ENCODE results near the gene NOS1AP.

The NOS1AP gene

DNA sequence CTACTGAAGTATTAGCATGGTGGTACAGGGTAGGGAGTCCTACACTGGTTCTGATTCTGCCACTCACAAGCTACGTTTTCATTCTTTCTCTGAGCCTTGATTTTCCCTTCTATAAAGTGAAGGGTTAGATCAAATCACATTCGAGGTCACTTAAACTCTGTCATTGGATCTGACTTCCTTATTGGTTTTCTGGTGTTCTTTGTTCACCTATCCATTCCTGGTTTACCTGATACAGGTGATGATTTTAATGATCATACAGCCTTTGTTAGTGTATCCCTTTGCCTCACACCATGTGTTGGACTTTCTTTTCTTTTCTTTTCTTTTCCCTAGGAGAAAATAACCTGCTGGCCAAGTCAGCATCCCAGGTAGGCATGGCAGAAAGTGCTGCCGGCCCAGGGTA is 74.8 kb downstream of the NOS1AP start:
- no peak for DNase-seq (ENCODE audit: low read depth)
- TF ChIP-seq POLR2A (IDR thresholded peaks at IDR 0.05; ENCODE audit: extremely low read depth, insufficient read length) (no peak), MYC (IDR thresholded peaks at IDR 0.05; ENCODE audit: low read depth, low read length) (no peak)
- TF ChIP-seq, protein P1, sequence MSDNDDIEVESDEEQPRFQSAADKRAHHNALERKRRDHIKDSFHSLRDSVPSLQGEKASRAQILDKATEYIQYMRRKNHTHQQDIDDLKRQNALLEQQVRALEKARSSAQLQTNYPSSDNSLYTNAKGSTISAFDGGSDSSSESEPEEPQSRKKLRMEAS (IDR thresholded peaks at IDR 0.05; ENCODE audit: low read depth, low read length), result no peak
- TF ChIP-seq, protein P2, sequence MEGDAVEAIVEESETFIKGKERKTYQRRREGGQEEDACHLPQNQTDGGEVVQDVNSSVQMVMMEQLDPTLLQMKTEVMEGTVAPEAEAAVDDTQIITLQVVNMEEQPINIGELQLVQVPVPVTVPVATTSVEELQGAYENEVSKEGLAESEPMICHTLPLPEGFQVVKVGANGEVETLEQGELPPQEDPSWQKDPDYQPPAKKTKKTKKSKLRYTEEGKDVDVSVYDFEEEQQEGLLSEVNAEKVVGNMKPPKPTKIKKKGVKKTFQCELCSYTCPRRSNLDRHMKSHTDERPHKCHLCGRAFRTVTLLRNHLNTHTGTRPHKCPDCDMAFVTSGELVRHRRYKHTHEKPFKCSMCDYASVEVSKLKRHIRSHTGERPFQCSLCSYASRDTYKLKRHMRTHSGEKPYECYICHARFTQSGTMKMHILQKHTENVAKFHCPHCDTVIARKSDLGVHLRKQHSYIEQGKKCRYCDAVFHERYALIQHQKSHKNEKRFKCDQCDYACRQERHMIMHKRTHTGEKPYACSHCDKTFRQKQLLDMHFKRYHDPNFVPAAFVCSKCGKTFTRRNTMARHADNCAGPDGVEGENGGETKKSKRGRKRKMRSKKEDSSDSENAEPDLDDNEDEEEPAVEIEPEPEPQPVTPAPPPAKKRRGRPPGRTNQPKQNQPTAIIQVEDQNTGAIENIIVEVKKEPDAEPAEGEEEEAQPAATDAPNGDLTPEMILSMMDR (IDR thresholded peaks at IDR 0.05; ENCODE audit: low read depth, low read length), result no peak
- H3K4me3 ChIP-seq (ENCODE audit: low read depth, low read length), result no peak overlapping the region

DNA sequence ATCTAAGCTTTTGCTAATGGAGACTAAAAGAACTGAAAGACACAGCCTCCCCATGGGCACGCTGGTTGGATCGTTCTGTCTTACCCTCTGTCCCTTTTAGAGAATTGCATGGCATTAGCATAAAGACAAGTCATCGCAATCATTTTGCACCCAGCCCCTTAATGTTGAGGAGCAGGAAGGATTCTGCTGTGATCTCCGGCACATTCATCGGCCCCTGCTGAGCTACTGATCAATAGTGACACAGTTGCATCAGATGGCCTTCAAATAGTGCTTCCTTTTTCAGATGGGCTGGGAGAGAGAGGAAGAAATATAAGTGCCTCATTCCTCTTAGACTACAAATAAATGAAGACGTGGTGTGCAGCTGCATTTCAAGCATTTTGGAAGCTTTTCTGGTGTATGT is 75.4 kb downstream of the NOS1AP start:
- no peak overlapping the region for H3K4me3 ChIP-seq (ENCODE audit: low read depth, low read length)
- TF ChIP-seq, protein P1 (IDR thresholded peaks at IDR 0.05; ENCODE audit: low read depth, low read length), result no peak
- TF ChIP-seq POLR2A (IDR thresholded peaks at IDR 0.05; ENCODE audit: extremely low read depth, insufficient read length), result no peak
- no peak for TF ChIP-seq MYC (IDR thresholded peaks at IDR 0.05; ENCODE audit: low read depth, low read length)
- TF ChIP-seq, protein P2 (IDR thresholded peaks at IDR 0.05; ENCODE audit: low read depth, low read length), result no peak
- no peak for DNase-seq (ENCODE audit: low read depth)

DNA sequence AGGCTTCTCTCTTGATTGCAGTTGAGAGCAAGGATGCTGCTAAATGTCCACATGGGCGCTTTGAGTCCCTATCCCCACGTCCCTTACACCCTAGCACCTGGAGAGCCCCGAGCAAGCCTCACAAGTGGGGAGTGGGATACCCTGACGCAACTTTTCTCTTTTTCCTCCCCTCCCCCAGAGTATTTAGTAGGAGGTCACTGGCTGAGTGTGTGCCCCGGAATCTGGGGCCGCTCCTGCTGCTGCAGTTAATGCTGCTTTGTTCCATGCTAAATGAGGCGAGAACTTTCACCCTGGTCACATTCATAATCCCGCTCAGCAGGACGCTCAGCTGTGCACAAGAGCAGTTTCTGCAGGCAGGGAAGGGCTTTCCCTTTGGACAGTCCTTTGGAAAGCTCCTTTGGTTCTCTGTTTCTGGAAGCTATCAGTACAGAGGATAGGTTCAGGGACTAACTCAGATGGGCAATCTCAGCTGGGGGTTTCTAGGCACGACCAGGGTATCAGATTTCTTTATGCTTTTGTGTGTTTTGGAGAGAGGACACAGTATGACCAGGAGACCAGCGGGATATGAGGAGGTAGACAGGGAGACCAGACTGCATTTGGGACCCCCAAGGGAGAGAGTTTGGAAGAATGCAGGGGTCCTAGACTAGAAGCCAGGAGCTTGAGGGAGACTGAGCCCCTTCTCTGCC is 75.9 kb downstream of the NOS1AP start:
- TF ChIP-seq, protein P1 (IDR thresholded peaks at IDR 0.05; ENCODE audit: low read depth, low read length), result no peak
- TF ChIP-seq MYC (IDR thresholded peaks at IDR 0.05; ENCODE audit: low read depth, low read length), result no peak
- TF ChIP-seq, protein P2 (IDR thresholded peaks at IDR 0.05; ENCODE audit: low read depth, low read length), result no peak
- no peak for TF ChIP-seq POLR2A (IDR thresholded peaks at IDR 0.05; ENCODE audit: extremely low read depth, insufficient read length)
- DNase-seq (ENCODE audit: low read depth), result no peak
- no peak overlapping the region for H3K4me3 ChIP-seq (ENCODE audit: low read depth, low read length)

DNA sequence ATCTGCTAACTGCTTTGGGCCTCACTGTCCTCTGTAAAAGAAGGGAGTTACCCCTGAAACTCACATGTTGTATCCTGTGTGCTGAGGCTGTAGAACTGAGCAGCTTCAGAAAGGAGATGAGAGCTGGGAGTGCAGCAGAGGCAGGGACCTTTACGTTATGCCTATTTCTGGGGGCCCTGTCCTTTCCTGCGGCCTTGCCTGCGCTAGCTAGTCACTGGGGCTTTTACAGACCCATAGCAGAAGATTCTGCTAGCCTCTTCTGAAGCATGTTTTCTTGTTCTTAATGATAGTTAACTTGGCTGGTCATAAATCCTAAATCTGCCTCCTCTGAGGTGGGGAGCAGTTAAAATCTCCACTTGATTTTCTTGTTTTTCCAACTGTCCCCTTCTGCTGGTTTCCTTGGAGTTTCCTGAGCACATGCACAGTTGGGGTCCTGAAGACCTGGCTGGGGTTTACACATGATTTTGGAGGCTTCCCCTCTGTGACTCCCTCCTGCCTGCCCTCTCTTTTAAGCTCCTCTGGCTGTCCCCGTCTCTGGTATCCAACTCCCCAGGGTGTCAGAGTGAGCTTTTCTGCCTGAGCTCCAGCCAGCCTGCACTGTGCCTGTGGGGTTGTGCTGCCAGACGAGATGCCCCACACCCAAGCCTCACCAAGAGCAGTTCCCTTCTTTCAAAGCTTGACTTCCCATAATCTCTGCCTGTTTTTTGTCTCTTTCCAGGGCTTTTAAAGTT is 76.6 kb downstream of the NOS1AP start:
- DNase-seq (ENCODE audit: low read depth), result no peak
- TF ChIP-seq, protein P2 (IDR thresholded peaks at IDR 0.05; ENCODE audit: low read depth, low read length), result no peak
- no peak for TF ChIP-seq POLR2A (IDR thresholded peaks at IDR 0.05; ENCODE audit: extremely low read depth, insufficient read length)
- H3K4me3 ChIP-seq (ENCODE audit: low read depth, low read length), result no peak overlapping the region

DNA sequence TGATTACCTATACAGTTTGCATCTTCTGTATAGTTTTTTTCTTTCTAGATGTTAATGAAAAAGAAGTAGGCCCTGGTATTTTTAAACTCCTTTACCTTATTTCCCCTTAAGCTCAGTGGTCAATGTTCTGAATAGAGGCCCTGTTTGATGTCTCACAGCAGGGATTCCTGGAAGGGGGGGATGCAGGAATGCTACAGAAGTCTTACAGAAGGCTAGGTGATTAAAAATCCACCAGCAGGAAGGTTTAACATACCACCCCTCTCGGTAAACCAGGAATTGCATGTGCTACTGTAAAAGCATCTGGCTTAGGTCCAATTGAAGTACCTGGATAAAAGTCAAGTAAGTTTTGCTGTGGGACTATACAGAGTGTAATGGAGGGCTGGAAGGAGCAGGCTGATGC is 78.3 kb downstream of the NOS1AP start:
- DNase-seq (ENCODE audit: low read depth), result no peak
- H3K4me3 ChIP-seq (ENCODE audit: low read depth, low read length), result no peak overlapping the region
- TF ChIP-seq POLR2A (IDR thresholded peaks at IDR 0.05; ENCODE audit: extremely low read depth, insufficient read length), result no peak
- TF ChIP-seq, protein P2 (IDR thresholded peaks at IDR 0.05; ENCODE audit: low read depth, low read length), result no peak
- TF ChIP-seq, protein P1 (IDR thresholded peaks at IDR 0.05; ENCODE audit: low read depth, low read length), result no peak
- no peak for TF ChIP-seq MYC (IDR thresholded peaks at IDR 0.05; ENCODE audit: low read depth, low read length)
